Sigmoid colon (tissue), 7 donors: ENCODE data around the gene ACBD3. TPM values are rescaled to one million over a fixed set of nuclear protein-coding genes. Genes with fewer than 3 reads are reported as not detected.

Source experiments
- DNase-seq: peaks from one replicate; pipeline ENCODE4 v3.0.0-alpha.2; 2019
- H3K27ac ChIP-seq, 4 donors: fragments of 200-600 bp; sonication (generic); one replicate each; pipeline ENCODE4 v1.5.1; 2016 to 2019; ENCODE audit warnings: mild to moderate bottlenecking in 1 of 4
- H3K27me3 ChIP-seq, 3 donors: fragments of 200-600 bp; sonication (generic); one replicate each; pipeline ENCODE4 v1.5.1; 2019; ENCODE audit warnings: mild to moderate bottlenecking in 1 of 3
- H3K36me3 ChIP-seq, 4 donors: fragments of 200-600 bp; sonication (generic); one replicate each; pipeline ENCODE4 v1.5.1; 2016 to 2019
- H3K4me1 ChIP-seq, 4 donors: fragments of 200-600 bp; sonication (generic); one replicate each; pipeline ENCODE4 v1.5.1; 2017 to 2019
- H3K4me3 ChIP-seq, 4 donors: fragments of 200-600 bp; sonication (generic); one replicate each; pipeline ENCODE4 v1.5.1; 2017 to 2019; ENCODE audit warnings: mild to moderate bottlenecking in 2 of 4, moderate library complexity in 1 of 4
- H3K9me3 ChIP-seq, 4 donors: fragments of 200-600 bp in 3 of 4; sonication (generic) in 3 of 4; one replicate each; pipeline versions ENCODE4 v1.5.1 to v1.6.1; 2013 to 2019
- CTCF ChIP-seq, 4 experiments: fragments of 450-650 bp in 3 of 4; fragments of 200-600 bp in 1 of 4; IDR thresholded peaks; one replicate each; pipeline ENCODE4 v1.5.1; 2016 to 2019; ENCODE audit warnings: antibody characterized with exemption in 4 of 4, mild to moderate bottlenecking in 3 of 4, moderate library complexity in 2 of 4
- EP300 ChIP-seq, 4 donors: sonication (generic); formaldehyde crosslinking; IDR thresholded peaks; one replicate each; pipeline ENCODE4 v1.6.1; 2017; ENCODE audit warnings: antibody characterized with exemption in 4 of 4
- POLR2A ChIP-seq, 2 donors: fragments of 450-650 bp; IDR thresholded peaks; one replicate each; pipeline ENCODE4 v1.6.1; 2016; ENCODE audit warnings: antibody characterized with exemption in 2 of 2, mild to moderate bottlenecking in 2 of 2, moderate library complexity in 2 of 2
- POLR2AphosphoS5 ChIP-seq, 4 donors: sonication (generic); formaldehyde crosslinking; IDR thresholded peaks; one replicate each; pipeline ENCODE4 v1.6.1; 2017; ENCODE audit warnings: antibody characterized with exemption in 4 of 4
- WGBS, 2 donors: extraction: QIAGEN DNeasy Blood & Tissue Kit; methylation state at CpG; one replicate each; pipeline ENCODE4 v1.1.7; 2013; 5-methylcytosine and 5-hydroxymethylcytosine counted together
- intact Hi-C: fragments of 100-400 bp; cut with DNase I; formaldehyde crosslinking; loops from one replicate; pipeline ENCODE4 v1.15.1; 2023
- polyA plus RNA-seq, 3 donors: library from polyadenylated mRNA; stranded (reverse); fragments of 200-250 nt; gene quantifications; one replicate each; pipeline ENCODE4 v1.2.3, GENCODE V29; 2013
- total RNA-seq, 4 donors: library from RNA; depleted of rRNA; stranded (reverse); fragments of >200 nt; gene quantifications; one replicate each; pipeline ENCODE4 v1.1.0, GENCODE V29; 2016
- donor health status: healthy with polysubstance abuse.
- donor health status: Bipolar disorder and iron deficiency.
- donor health status: healthy.

The ACBD3 gene
- total and polyA plus RNA-seq, 7 donors = 23.7 to 37.8 (median 32.9) TPM

DNA sequence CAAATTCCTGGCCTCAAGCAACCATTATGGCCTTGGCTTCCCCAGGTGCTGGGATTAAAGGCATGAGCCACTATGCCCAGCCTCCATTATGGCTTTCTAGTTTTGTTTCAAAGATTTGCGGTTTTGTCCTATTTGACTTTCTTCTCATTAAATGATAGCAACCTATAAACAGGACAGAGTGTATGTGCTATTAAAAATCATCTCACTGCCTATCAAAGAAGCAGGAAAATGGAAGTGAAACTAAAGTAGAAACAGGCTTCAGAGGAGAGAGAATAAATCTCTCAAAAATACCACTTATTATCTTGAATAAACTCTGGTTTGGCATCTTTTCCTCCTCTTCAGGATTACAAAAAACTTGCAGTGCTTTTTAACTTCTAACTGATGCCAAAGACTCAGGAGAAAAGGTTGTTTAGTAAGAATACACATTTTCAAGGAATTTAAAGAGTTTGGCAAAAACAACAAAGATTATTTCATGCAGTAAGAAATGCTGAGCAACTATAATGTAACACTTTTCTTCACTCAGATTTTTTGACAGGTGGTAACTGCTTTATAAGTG, 28.7 kb downstream of the ACBD3 start:
- Histone ChIP-seq H3K36me3 (peaks cover 29 to 84% (median 44%) of the 10 kb centered on the region in 4 donors), H3K27me3 (no peaks in the 10 kb centered on the region), H3K4me1 (no peaks in the 10 kb centered on the region), H3K9me3 (no peaks in the 10 kb centered on the region), H3K4me3 (no peak overlapping the region), H3K27ac (no peak overlapping the region)
- intact Hi-C loops = no loop called here
- TF ChIP-seq POLR2A (IDR thresholded peaks at IDR 0.05) (no peak), EP300 (IDR thresholded peaks at IDR 0.05) (no peak)
- WGBS, 2 donors = 77 to 89% methylated on average over 1 of the region's 1 CpG
- no peak for DNase-seq

DNA sequence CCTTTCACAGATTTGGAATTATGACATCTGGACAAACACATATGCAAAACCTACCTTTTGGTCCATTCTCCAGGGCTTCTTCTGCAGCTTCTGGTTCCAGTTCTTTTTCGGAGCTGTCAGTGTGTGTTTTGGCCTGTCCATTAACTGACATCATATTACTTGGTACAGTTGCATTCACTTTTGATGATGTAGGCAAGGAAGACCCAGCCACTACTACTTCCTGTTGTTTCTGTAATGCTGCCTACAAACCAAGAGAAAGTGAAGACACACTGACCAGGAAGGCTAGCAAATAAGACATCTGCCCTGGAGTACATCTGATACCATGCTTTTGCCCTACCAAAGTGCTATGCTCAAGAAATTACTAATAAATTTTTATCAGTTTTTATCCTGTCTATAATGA, 31.9 kb downstream of the ACBD3 start:
- Histone ChIP-seq H3K36me3 (peaks cover 18 to 77% (median 42%) of the 10 kb centered on the region in 4 donors), H3K4me3 (no peak overlapping the region), H3K4me1 (no peaks in the 10 kb centered on the region), H3K27ac (no peak overlapping the region), H3K27me3 (no peaks in the 10 kb centered on the region), H3K9me3 (no peaks in the 10 kb centered on the region)
- DNase-seq = no peak
- TF ChIP-seq CTCF (IDR thresholded peaks at IDR 0.05) (no peak), EP300 (IDR thresholded peaks at IDR 0.05) (no peak)
- intact Hi-C loops = no loop called here
- 93 to 95% methylated on average over 1 of the region's 1 CpG for WGBS, 2 donors

- H3K27ac ChIP-seq = no peak overlapping the region
- peaks cover 7 to 78% (median 44%) of the 10 kb centered on the region in 4 donors for H3K36me3 ChIP-seq
- intact Hi-C loops = no loop called here
These were observed 36.7 kb downstream of the ACBD3 start for GRCh38 chr1:226149806-226150205.

GRCh38 chr1:226148121-226148648, 38.4 kb downstream of the ACBD3 start:
- no peak for DNase-seq
- H3K4me1 ChIP-seq = no peaks in the 10 kb centered on the region
- H3K27me3 ChIP-seq = no peaks in the 10 kb centered on the region
- H3K36me3 ChIP-seq = peaks cover 7 to 73% (median 32%) of the 10 kb centered on the region in 4 donors
- no peak overlapping the region for H3K4me3 ChIP-seq
- TF ChIP-seq CTCF (IDR thresholded peaks at IDR 0.05) = no peak
- TF ChIP-seq POLR2AphosphoS5 (IDR thresholded peaks at IDR 0.05) = no peak
- no peak for TF ChIP-seq POLR2A (IDR thresholded peaks at IDR 0.05)
- TF ChIP-seq EP300 (IDR thresholded peaks at IDR 0.05) = no peak
- no peaks in the 10 kb centered on the region for H3K9me3 ChIP-seq
- intact Hi-C loops = no loop called here
- no peak overlapping the region for H3K27ac ChIP-seq

More at GRCh38 chr1:226149806-226150205, 36.7 kb downstream of the ACBD3 start:
- no peaks in the 10 kb centered on the region for H3K4me1 ChIP-seq
- no peaks in the 10 kb centered on the region for H3K9me3 ChIP-seq
- H3K4me3 ChIP-seq = no peak overlapping the region
- H3K27me3 ChIP-seq = no peaks in the 10 kb centered on the region
- 77 to 79% methylated on average over 4 of the region's 4 CpGs for WGBS, 2 donors
- no peak for TF ChIP-seq EP300 (IDR thresholded peaks at IDR 0.05)
- no peak for TF ChIP-seq POLR2AphosphoS5 (IDR thresholded peaks at IDR 0.05)
- TF ChIP-seq CTCF (IDR thresholded peaks at IDR 0.05) = no peak
- TF ChIP-seq POLR2A (IDR thresholded peaks at IDR 0.05) = no peak
- no peak for DNase-seq

- no peak for TF ChIP-seq EP300 (IDR thresholded peaks at IDR 0.05)
- TF ChIP-seq POLR2AphosphoS5 (IDR thresholded peaks at IDR 0.05) = no peak
- TF ChIP-seq CTCF (IDR thresholded peaks at IDR 0.05) = no peak
- no peak for TF ChIP-seq POLR2A (IDR thresholded peaks at IDR 0.05)
- DNase-seq = no peak
- H3K36me3 ChIP-seq = peaks cover 0 to 42% (median 18%) of the 10 kb centered on the region in 4 donors
These were observed 42.5 kb downstream of the ACBD3 start for GRCh38 chr1:226144045-226144444.

More at GRCh38 chr1:226144045-226144444, 42.5 kb downstream of the ACBD3 start:
- Histone ChIP-seq H3K4me1 (no peaks in the 10 kb centered on the region), H3K4me3 (no peak overlapping the region), H3K27me3 (no peaks in the 10 kb centered on the region), H3K27ac (no peak overlapping the region), H3K9me3 (no peaks in the 10 kb centered on the region)
- intact Hi-C loops = no loop called here
- WGBS, 2 donors = 79 to 90% methylated on average over 5 of the region's 5 CpGs
